ENCODE data around the gene SORBS2. TPM values are rescaled to one million over a fixed set of nuclear protein-coding genes. Genes with fewer than 3 reads are reported as not detected.
"Not testable (repeated sequence)": the region's sequence is repeated elsewhere in the genome, so short reads cannot be mapped to it uniquely, and the experiment has no call there.

SORBS2 gene, protein sequence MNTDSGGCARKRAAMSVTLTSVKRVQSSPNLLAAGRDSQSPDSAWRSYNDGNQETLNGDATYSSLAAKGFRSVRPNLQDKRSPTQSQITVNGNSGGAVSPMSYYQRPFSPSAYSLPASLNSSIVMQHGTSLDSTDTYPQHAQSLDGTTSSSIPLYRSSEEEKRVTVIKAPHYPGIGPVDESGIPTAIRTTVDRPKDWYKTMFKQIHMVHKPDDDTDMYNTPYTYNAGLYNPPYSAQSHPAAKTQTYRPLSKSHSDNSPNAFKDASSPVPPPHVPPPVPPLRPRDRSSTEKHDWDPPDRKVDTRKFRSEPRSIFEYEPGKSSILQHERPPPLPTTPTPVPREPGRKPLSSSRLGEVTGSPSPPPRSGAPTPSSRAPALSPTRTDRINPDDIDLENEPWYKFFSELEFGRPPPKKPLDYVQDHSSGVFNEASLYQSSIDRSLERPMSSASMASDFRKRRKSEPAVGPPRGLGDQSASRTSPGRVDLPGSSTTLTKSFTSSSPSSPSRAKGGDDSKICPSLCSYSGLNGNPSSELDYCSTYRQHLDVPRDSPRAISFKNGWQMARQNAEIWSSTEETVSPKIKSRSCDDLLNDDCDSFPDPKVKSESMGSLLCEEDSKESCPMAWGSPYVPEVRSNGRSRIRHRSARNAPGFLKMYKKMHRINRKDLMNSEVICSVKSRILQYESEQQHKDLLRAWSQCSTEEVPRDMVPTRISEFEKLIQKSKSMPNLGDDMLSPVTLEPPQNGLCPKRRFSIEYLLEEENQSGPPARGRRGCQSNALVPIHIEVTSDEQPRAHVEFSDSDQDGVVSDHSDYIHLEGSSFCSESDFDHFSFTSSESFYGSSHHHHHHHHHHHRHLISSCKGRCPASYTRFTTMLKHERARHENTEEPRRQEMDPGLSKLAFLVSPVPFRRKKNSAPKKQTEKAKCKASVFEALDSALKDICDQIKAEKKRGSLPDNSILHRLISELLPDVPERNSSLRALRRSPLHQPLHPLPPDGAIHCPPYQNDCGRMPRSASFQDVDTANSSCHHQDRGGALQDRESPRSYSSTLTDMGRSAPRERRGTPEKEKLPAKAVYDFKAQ (N-terminal part only)
- total RNA-seq (2014; rRNA removed; shearing (Covaris generic)) (0.32 and 5.8 TPM in 2 replicates), polyA plus RNA-seq (2016; fragmentation: Nextera tagmentation; extraction: Ambion mirVana) (1.5 and 2.3 TPM in 2 replicates)

DNA sequence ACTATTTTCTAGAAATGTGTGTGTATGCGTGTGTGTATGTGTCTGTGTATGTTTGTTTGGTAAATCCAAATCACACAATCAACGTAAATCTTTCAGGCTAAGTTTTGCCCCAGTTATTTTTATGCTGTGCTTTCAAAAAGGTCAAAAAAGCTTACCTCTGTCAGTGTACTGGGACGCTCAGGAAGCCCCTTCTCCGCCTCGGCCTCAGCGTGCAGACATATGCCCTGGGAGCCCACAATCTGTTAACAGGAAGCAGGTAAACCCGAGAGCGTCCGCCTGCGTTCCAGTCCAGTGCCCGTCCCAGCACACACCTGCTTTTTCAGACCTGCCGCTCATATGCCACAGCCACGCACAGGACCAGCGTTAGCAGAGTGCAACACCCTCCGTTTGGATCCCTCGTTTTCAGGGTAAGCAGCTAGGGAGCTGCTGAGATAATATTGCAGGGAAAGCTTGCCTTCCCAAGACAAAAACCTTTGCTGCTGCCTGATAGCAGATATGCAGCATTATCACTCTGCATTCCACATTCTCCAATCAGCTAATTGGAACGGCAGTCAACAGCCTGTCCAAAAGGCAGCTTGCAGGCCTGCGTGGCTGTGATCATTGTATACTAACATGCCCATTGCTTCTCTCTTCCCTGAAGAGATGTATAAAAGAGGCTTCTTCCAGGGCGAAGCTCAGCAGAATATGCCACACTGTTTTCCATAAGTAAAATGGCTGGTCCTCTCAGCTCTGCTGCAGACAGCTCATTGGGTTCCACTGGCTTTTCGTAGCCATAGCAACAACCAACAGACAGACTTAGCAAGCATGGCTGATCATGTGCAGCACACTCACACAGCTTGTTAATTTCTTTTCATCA lies at the start of gene SORBS2:
Gene SORBS2 (minus strand): TSS at position 686 of the 856 bp plus-strand sequence. CDS start 121,623 bp downstream, outside the sequence.
- H2AFZ ChIP-seq = no peak within 1 kb of the TSS
- no peak within 1 kb of the TSS for H3K27ac ChIP-seq
- H3K79me2 ChIP-seq (ENCODE audit: insufficient read depth) = no peaks in the 10 kb centered on the region
- no peaks in the 10 kb centered on the region for H3K9me2 ChIP-seq (ENCODE audit: insufficient read depth)
- H3K4me3 ChIP-seq = no peak within 1 kb of the TSS
- H3K9me3 ChIP-seq (ENCODE audit: low read depth) = no peaks in the 10 kb centered on the region
- no peaks in the 10 kb centered on the region for H3K36me3 ChIP-seq (ENCODE audit: low read depth)
- no peaks in the 10 kb centered on the region for H4K20me1 ChIP-seq (ENCODE audit: insufficient read depth)
- 50% methylated on average over 20 of the region's 20 CpGs for whole genome bisulfite sequencing, 2 experiments (ENCODE audit: low coverage in 1 of 2, low lambda C conversion rate in 2 of 2, missing lambda C conversion rate in 2 of 2)
- no peak for TF ChIP-seq EZH2phosphoT487 (IDR thresholded peaks at IDR 0.05; ENCODE audit: insufficient read depth, low read depth)
- TF ChIP-seq EZH2 (IDR thresholded peaks at IDR 0.05; ENCODE audit: insufficient read depth, poor library complexity, severe bottlenecking) = no peak
- H3K4me1 ChIP-seq (ENCODE audit: insufficient read depth) = no peaks in the 10 kb centered on the region
- H3K4me2 ChIP-seq (ENCODE audit: unreplicated experiment) = no peak within 1 kb of the TSS
- peaks cover 18% of the 10 kb centered on the region; the same call in 1 of the 2 replicates for H3K27me3 ChIP-seq (replicated peaks; ENCODE audit: insufficient read depth)
- in situ Hi-C loops (cut with MboI) = no loop called here
- no peak within 1 kb of the TSS for H3K9ac ChIP-seq
- no peaks in the 10 kb centered on the region for H3F3A ChIP-seq (ENCODE audit: insufficient read depth)
- peak; percentile 6 for DNase-seq

DNA sequence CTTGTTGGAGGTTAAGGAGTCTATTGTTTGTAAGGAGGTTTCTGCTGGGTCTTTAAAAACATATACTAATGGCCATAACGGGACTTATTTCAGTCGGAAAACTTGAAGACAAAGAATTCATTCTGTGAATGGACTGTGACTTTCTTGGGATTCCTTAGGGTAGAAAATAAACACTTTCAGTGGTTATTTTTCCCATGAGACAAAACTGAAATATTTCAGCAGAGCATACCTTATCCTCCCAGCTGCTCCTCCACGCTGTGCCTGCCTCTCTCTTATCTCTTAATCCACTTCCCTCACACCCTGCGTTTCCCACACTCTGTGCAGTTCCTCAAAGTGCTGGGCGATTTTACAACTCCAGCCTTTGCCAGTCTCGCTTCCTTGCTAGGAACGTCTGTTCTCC lies 47.1 kb upstream of the SORBS2 start:
- H2AFZ ChIP-seq = no peak overlapping the region
- TF ChIP-seq EZH2phosphoT487 (IDR thresholded peaks at IDR 0.05; ENCODE audit: insufficient read depth, low read depth) = no peak
- TF ChIP-seq EZH2 (IDR thresholded peaks at IDR 0.05; ENCODE audit: insufficient read depth, poor library complexity, severe bottlenecking) = no peak
- H3K79me2 ChIP-seq (ENCODE audit: insufficient read depth) = no peaks in the 10 kb centered on the region
- in situ Hi-C loops (cut with MboI) = no loop called here
- no peak for DNase-seq
- H3K4me1 ChIP-seq (ENCODE audit: insufficient read depth) = no peaks in the 10 kb centered on the region
- H3K9me3 ChIP-seq (ENCODE audit: low read depth) = no peaks in the 10 kb centered on the region
- no peaks in the 10 kb centered on the region for H3K27me3 ChIP-seq (replicated peaks; ENCODE audit: insufficient read depth)
- H3K27ac ChIP-seq = no peak overlapping the region
- no peaks in the 10 kb centered on the region for H3K9me2 ChIP-seq (ENCODE audit: insufficient read depth)
- H3F3A ChIP-seq (ENCODE audit: insufficient read depth) = no peaks in the 10 kb centered on the region
- no peak overlapping the region for H3K4me3 ChIP-seq
- H3K9ac ChIP-seq = no peak overlapping the region
- H3K4me2 ChIP-seq (ENCODE audit: unreplicated experiment) = no peak overlapping the region
- WGBS, 2 experiments (ENCODE audit: low coverage in 1 of 2, low lambda C conversion rate in 2 of 2, missing lambda C conversion rate in 2 of 2) = 41 to 42% methylated on average over 7 of the region's 7 CpGs
- H4K20me1 ChIP-seq (ENCODE audit: insufficient read depth) = no peaks in the 10 kb centered on the region
- no peaks in the 10 kb centered on the region for H3K36me3 ChIP-seq (ENCODE audit: low read depth)

DNA sequence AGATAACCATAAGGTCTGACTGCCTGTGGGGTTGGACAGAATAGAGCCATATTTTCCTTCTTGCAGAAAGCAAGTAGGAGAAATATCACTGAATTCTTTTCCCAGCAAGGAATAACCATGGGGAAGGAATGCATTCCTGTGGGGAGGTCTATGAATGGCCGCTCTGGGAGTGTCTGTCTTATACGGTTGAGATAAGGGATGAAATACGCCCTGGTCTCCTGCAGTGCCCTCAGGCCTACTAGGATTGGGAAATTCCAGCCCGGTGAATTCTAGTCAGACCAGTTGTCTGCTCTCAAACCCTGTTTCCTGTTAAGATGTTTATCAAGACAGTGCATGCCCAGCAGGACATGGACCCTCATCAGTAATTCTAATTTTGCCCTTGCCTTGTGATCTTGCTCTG lies 45.6 kb upstream of the SORBS2 start:
- H3K9me3 ChIP-seq (ENCODE audit: low read depth); H3K79me2 ChIP-seq (ENCODE audit: insufficient read depth); H3K36me3 ChIP-seq (ENCODE audit: low read depth); H2AFZ ChIP-seq; DNase-seq; H4K20me1 ChIP-seq (ENCODE audit: insufficient read depth); H3F3A ChIP-seq (ENCODE audit: insufficient read depth); H3K4me2 ChIP-seq (ENCODE audit: unreplicated experiment); H3K9me2 ChIP-seq (ENCODE audit: insufficient read depth); H3K4me3 ChIP-seq; H3K4me1 ChIP-seq (ENCODE audit: insufficient read depth); H3K27me3 ChIP-seq (replicated peaks; ENCODE audit: insufficient read depth); H3K27ac ChIP-seq; H3K9ac ChIP-seq; in situ Hi-C loops (cut with MboI): not testable (repeated sequence)
- 61 to 62% methylated on average over 4 of the region's 4 CpGs for WGBS, 2 experiments (ENCODE audit: low coverage in 1 of 2, low lambda C conversion rate in 2 of 2, missing lambda C conversion rate in 2 of 2)

Measured in GM23248 (cell line).